ENCODE data around the gene MLLT3. TPM values are rescaled to one million over a fixed set of nuclear protein-coding genes. Genes with fewer than 3 reads are reported as not detected.

The MLLT3 gene
- total RNA-seq, 2 experiments from 2014 or later, result 112 to 114 TPM

- no peaks in the 10 kb centered on the region for H3K27me3 Mint-ChIP-seq (ENCODE audit: low read depth)
- H3K9me3 Mint-ChIP-seq (ENCODE audit: insufficient read depth), result no peaks in the 10 kb centered on the region
- DNase-seq, result no peak
- H3K4me1 Mint-ChIP-seq (ENCODE audit: low read depth), result peaks cover 13% of the 10 kb centered on the region
- ChIA-PET CTCF (no interaction called here), POLR2A (no interaction called here)
- peaks cover 26% of the 10 kb centered on the region for H3K36me3 Mint-ChIP-seq (ENCODE audit: low read depth)
- H3K27ac Mint-ChIP-seq, result no peak overlapping the region
- no peak overlapping the region for H3K4me3 Mint-ChIP-seq
- no peak for ATAC-seq
Observed at GRCh38 chr9:20428976-20429375, 193.3 kb downstream of the MLLT3 start.

DNA sequence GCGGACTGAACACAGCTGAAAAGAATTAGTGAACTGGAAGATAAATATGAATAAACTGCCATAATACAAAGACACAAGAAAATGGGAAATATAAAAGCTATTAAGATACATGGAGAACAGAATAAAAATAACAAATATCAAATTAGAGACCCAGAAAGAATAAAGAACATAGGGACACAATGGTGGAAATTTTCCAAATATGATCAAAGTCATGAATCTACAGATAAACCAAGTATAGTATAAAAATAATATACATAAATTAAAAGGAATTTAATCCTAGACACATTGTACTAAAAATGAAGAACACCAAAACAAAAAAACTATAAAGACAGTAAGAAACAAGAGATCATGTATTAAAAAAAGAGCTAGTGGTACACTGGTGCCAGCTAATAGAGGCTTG, 194.9 kb downstream of the MLLT3 start:
- H3K27me3 Mint-ChIP-seq (ENCODE audit: low read depth), result no peaks in the 10 kb centered on the region
- H3K36me3 Mint-ChIP-seq (ENCODE audit: low read depth), result peaks cover 22% of the 10 kb centered on the region
- peaks cover 23% of the 10 kb centered on the region for H3K4me1 Mint-ChIP-seq (ENCODE audit: low read depth)
- ATAC-seq (no peak), DNase-seq (no peak)
- CTCF ChIA-PET, result interaction anchor here (1.3 kb wide), 1 partner anchor 514 kb away, joined by 3 read pairs; no protein-coding TSS in a partner anchor
- no peak overlapping the region for H3K27ac Mint-ChIP-seq
- H3K4me3 Mint-ChIP-seq, result no peak overlapping the region
- H3K9me3 Mint-ChIP-seq (ENCODE audit: insufficient read depth), result no peaks in the 10 kb centered on the region
- POLR2A ChIA-PET, result interaction anchor here (0.6 kb wide), 1 partner anchor 247 kb away, joined by 3 read pairs; no protein-coding TSS in a partner anchor

GRCh38 chr9:20426019-20426418, 196.3 kb downstream of the MLLT3 start:
- Mint-ChIP-seq H3K27me3 (ENCODE audit: low read depth) (no peaks in the 10 kb centered on the region), H3K27ac (no peak overlapping the region), H3K9me3 (ENCODE audit: insufficient read depth) (no peaks in the 10 kb centered on the region), H3K4me1 (ENCODE audit: low read depth) (peaks cover 28% of the 10 kb centered on the region), H3K4me3 (no peak overlapping the region), H3K36me3 (ENCODE audit: low read depth) (peaks cover 26% of the 10 kb centered on the region)
- ChIA-PET CTCF (interaction anchor here (0.9 kb wide), 1 partner anchor 11 kb away, joined by 4 read pairs; no protein-coding TSS in a partner anchor), POLR2A (no interaction called here)
- DNase-seq (no peak), ATAC-seq (no peak)

DNA sequence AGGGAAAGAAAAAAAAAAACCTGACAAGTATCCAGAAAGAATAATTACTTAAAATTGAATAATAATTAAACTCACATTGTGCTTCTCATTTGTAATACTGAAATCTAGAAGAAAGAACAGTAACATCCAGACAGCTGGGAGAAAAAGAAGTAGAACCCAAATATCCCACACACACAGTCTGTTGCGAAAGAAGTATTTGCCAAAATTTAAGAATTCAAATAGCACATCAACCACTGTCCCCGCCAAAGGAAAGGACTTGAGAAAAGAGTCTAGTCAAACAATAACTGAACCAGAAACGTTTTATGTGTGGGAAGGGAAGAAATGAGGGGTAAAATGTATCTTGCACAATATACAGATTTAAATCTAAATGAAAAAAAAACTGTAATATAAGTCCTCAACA, 202.8 kb downstream of the MLLT3 start:
- H3K9me3 Mint-ChIP-seq (ENCODE audit: insufficient read depth), result no peaks in the 10 kb centered on the region
- POLR2A ChIA-PET, result no interaction called here
- H3K27me3 Mint-ChIP-seq (ENCODE audit: low read depth), result no peaks in the 10 kb centered on the region
- peaks cover 41% of the 10 kb centered on the region for H3K4me1 Mint-ChIP-seq (ENCODE audit: low read depth)
- no peak overlapping the region for H3K4me3 Mint-ChIP-seq
- CTCF ChIA-PET, result no interaction called here
- no peak for ATAC-seq
- no peak for DNase-seq
- H3K36me3 Mint-ChIP-seq (ENCODE audit: low read depth), result peaks cover 36% of the 10 kb centered on the region
- no peak overlapping the region for H3K27ac Mint-ChIP-seq

- Mint-ChIP-seq H3K4me3 (no peak overlapping the region), H3K27ac (no peak overlapping the region), H3K9me3 (ENCODE audit: insufficient read depth) (no peaks in the 10 kb centered on the region), H3K4me1 (ENCODE audit: low read depth) (peaks cover 35% of the 10 kb centered on the region), H3K27me3 (ENCODE audit: low read depth) (no peaks in the 10 kb centered on the region), H3K36me3 (ENCODE audit: low read depth) (peaks cover 43% of the 10 kb centered on the region)
- no peak for ATAC-seq
- DNase-seq, result no peak
- CTCF ChIA-PET, result interaction anchor here (1.4 kb wide), 1 partner anchor 194 kb away, joined by 4 read pairs; no protein-coding TSS in a partner anchor
- POLR2A ChIA-PET, result interaction anchor here (0.6 kb wide), 1 partner anchor 204 kb away, joined by 3 read pairs; no protein-coding TSS in a partner anchor
Observed at GRCh38 chr9:20418485-20418884, 203.8 kb downstream of the MLLT3 start.

- Mint-ChIP-seq H3K4me1 (ENCODE audit: low read depth) (peaks cover 28% of the 10 kb centered on the region), H3K4me3 (no peak overlapping the region), H3K27me3 (ENCODE audit: low read depth) (no peaks in the 10 kb centered on the region), H3K9me3 (ENCODE audit: insufficient read depth) (no peaks in the 10 kb centered on the region), H3K36me3 (ENCODE audit: low read depth) (peaks cover 46% of the 10 kb centered on the region), H3K27ac (no peak overlapping the region)
- POLR2A ChIA-PET, result no interaction called here
- CTCF ChIA-PET, result interaction anchor here (1.4 kb wide), 1 partner anchor 194 kb away, joined by 4 read pairs; no protein-coding TSS in a partner anchor
- ATAC-seq (no peak), DNase-seq (no peak)
Observed at GRCh38 chr9:20417373-20418080, 204.8 kb downstream of the MLLT3 start.

GRCh38 chr9:20414150-20414549, 208.1 kb downstream of the MLLT3 start:
- no peaks in the 10 kb centered on the region for H3K9me3 Mint-ChIP-seq (ENCODE audit: insufficient read depth)
- ChIA-PET CTCF (interaction anchor here (0.7 kb wide), 1 partner anchor 9 kb away, joined by 3 read pairs; no protein-coding TSS in a partner anchor), POLR2A (no interaction called here)
- no peak overlapping the region for H3K4me3 Mint-ChIP-seq
- ATAC-seq (no peak), DNase-seq (no peak)
- no peaks in the 10 kb centered on the region for H3K27me3 Mint-ChIP-seq (ENCODE audit: low read depth)
- no peak overlapping the region for H3K27ac Mint-ChIP-seq
- peaks cover 62% of the 10 kb centered on the region for H3K36me3 Mint-ChIP-seq (ENCODE audit: low read depth)
- H3K4me1 Mint-ChIP-seq (ENCODE audit: low read depth), result peaks cover 34% of the 10 kb centered on the region

DNA sequence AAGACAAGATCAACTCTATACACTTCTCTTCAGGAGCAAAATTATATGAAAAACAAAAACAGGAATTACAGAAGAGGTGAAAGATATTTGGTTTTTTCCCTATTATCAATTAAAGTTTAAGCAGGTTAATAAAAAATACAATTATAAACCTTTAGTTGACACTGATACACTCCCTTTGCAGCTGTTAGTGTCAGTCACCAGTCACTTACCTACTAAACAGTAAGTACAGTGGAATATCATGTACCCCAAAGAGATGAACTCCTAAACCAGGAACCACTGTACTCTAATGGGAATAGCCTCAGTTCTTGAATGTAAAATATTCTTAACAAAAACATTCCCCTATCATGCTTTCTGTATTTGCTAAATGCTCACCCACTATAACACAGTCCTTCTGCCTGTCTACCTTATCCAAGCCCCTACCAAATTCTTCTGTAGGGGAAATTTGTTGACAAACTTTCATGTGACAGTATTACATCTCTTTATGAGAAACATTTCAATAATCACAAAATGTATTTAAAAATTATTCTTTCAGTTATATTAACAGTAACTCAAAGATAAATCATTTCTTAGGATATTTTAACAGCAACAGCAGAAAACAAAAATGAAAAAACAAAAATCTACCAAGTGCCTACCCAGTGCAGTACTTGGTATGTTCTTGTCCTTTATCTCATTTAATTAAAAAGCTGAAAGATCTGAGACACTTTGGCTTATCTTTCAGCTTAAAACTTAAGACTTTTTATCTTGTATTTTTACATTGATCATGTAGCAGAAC, 212.8 kb downstream of the MLLT3 start:
- ATAC-seq (no peak), DNase-seq (no peak)
- H3K27ac Mint-ChIP-seq, result no peak overlapping the region
- no peaks in the 10 kb centered on the region for H3K9me3 Mint-ChIP-seq (ENCODE audit: insufficient read depth)
- ChIA-PET CTCF (interaction anchor here (1.1 to 1.4 kb wide), 2 partner anchors 14 to 213 kb away, joined by 3 read pairs; partner anchors contain the start of gene MLLT3), POLR2A (no interaction called here)
- peaks cover 45% of the 10 kb centered on the region for H3K4me1 Mint-ChIP-seq (ENCODE audit: low read depth)
- H3K27me3 Mint-ChIP-seq (ENCODE audit: low read depth), result no peaks in the 10 kb centered on the region
- no peak overlapping the region for H3K4me3 Mint-ChIP-seq
- peaks cover 88% of the 10 kb centered on the region for H3K36me3 Mint-ChIP-seq (ENCODE audit: low read depth)

DNA sequence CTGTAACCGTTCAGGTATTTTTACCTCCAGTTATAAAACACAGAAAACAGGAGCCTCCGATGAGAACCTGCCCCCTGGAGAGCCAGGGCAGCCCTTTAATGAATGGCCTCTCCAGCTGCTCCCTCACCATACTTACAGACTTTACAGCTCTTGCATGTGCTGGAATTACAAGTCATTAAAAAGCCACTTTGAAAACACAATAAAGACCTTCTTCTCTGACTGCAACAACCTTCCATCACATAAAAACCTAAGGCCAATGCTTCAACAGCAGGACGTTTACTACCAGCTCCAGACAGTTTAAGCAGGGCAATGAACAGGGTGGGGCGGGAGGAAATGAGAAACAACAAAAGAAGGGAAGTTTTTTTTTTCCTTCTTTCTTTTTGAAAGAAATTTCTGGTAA, 213.8 kb downstream of the MLLT3 start:
- Mint-ChIP-seq H3K4me3 (no peak overlapping the region), H3K27me3 (ENCODE audit: low read depth) (no peaks in the 10 kb centered on the region), H3K27ac (no peak overlapping the region), H3K9me3 (ENCODE audit: insufficient read depth) (no peaks in the 10 kb centered on the region), H3K36me3 (ENCODE audit: low read depth) (peaks cover 88% of the 10 kb centered on the region), H3K4me1 (ENCODE audit: low read depth) (peaks cover 54% of the 10 kb centered on the region)
- CTCF ChIA-PET, result interaction anchor here (0.6 to 2.1 kb wide), 7 partner anchors 13 to 481 kb away, joined by 3 to 8 read pairs (median 3); partner anchors contain the start of gene MLLT3
- no peak for ATAC-seq
- no peak for DNase-seq
- POLR2A ChIA-PET, result no interaction called here

GRCh38 chr9:20407013-20407412, 215.3 kb downstream of the MLLT3 start:
- Mint-ChIP-seq H3K27me3 (ENCODE audit: low read depth) (no peaks in the 10 kb centered on the region), H3K9me3 (ENCODE audit: insufficient read depth) (no peaks in the 10 kb centered on the region), H3K4me1 (ENCODE audit: low read depth) (peaks cover 61% of the 10 kb centered on the region), H3K4me3 (no peak overlapping the region), H3K27ac (no peak overlapping the region), H3K36me3 (ENCODE audit: low read depth) (peaks cover 87% of the 10 kb centered on the region)
- ChIA-PET CTCF (interaction anchor here (0.9 to 2.1 kb wide), 3 partner anchors 16 to 480 kb away, joined by 3 to 8 read pairs (median 4); no protein-coding TSS in a partner anchor), POLR2A (no interaction called here)
- no peak for DNase-seq
- no peak for ATAC-seq

DNA sequence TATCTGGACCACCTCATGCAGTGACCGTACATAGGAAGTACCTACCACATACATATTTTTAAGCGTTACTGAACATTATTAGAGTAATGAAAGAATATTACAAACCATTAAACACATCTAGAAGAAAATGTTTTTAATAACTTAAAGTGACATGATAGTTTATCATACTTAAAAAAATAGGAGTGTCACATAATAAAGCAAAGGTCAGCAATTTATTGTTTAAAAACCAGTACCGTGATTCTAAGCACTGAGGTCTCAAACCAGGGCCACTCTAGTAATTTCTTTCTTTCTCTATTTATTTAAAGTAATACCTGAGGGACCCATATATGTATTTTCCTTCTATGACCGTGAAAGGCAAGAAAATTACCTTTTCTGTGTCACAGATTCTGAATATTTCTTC, 216.0 kb downstream of the MLLT3 start:
- H3K9me3 Mint-ChIP-seq (ENCODE audit: insufficient read depth), result no peaks in the 10 kb centered on the region
- ChIA-PET CTCF (interaction anchor here (0.6 to 2.1 kb wide), 2 partner anchors 204 to 479 kb away, joined by 3 to 8 read pairs; no protein-coding TSS in a partner anchor), POLR2A (no interaction called here)
- peaks cover 62% of the 10 kb centered on the region for H3K4me1 Mint-ChIP-seq (ENCODE audit: low read depth)
- H3K4me3 Mint-ChIP-seq, result no peak overlapping the region
- no peaks in the 10 kb centered on the region for H3K27me3 Mint-ChIP-seq (ENCODE audit: low read depth)
- no peak overlapping the region for H3K27ac Mint-ChIP-seq
- peaks cover 87% of the 10 kb centered on the region for H3K36me3 Mint-ChIP-seq (ENCODE audit: low read depth)
- DNase-seq, result no peak
- ATAC-seq, result no peak

DNA sequence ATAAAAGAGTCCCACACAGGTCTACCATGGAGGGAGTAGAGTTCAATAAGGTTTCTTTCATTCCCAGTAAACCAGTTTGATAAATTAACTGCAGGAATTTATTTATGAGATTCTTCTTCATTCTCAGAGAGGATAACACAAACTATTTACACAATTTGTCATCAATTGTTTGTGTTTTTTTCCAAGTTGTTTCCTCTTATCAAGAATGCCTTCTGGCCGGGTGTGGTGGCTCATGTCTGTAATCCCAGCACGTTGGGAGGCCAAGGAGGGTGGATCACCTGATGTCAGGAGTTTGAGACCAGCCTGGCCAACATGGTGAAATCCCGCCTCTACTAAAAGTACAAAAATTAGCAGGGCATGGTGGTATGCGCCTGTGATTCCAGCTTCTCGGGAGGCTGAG, 216.7 kb downstream of the MLLT3 start:
- ChIA-PET CTCF (interaction anchor here (0.6 kb wide), 1 partner anchor 205 kb away, joined by 3 read pairs; no protein-coding TSS in a partner anchor), POLR2A (no interaction called here)
- Mint-ChIP-seq H3K27ac (no peak overlapping the region), H3K4me1 (ENCODE audit: low read depth) (peaks cover 59% of the 10 kb centered on the region), H3K27me3 (ENCODE audit: low read depth) (no peaks in the 10 kb centered on the region), H3K9me3 (ENCODE audit: insufficient read depth) (no peaks in the 10 kb centered on the region), H3K36me3 (ENCODE audit: low read depth) (peaks cover 86% of the 10 kb centered on the region), H3K4me3 (no peak overlapping the region)
- DNase-seq (no peak), ATAC-seq (no peak)
